Esophagus (tissue), 2 donors: ENCODE results near the gene TMEM42. TPM values are rescaled to one million over a fixed set of nuclear protein-coding genes. Genes with fewer than 3 reads are reported as not detected.

Source experiments
- H3K27ac ChIP-seq, 2 donors: one replicate each; pipeline ENCODE4 v1.5.1; 2013; ENCODE audit warnings: low read depth in 2 of 2, mild to moderate bottlenecking in 2 of 2, inconsistent platforms in 1 of 2, low read length in 1 of 2, moderate library complexity in 1 of 2
- H3K27me3 ChIP-seq, 2 donors: one replicate each; pipeline ENCODE4 v1.6.1; 2013; ENCODE audit warnings: low read length in 2 of 2, control low read depth in 1 of 2, mild to moderate bottlenecking in 1 of 2; ENCODE audit not compliant: insufficient read depth in 2 of 2, control insufficient read depth in 1 of 2
- H3K36me3 ChIP-seq, 2 donors: one replicate each; pipeline ENCODE4 v1.6.1; 2013; ENCODE audit warnings: low read length in 1 of 2; ENCODE audit not compliant: control insufficient read depth in 2 of 2, insufficient read depth in 2 of 2
- H3K4me1 ChIP-seq, 2 donors: one replicate each; pipeline ENCODE4 v1.6.1; 2013; ENCODE audit warnings: low read length in 1 of 2; ENCODE audit not compliant: control insufficient read depth in 2 of 2, insufficient read depth in 2 of 2
- H3K4me3 ChIP-seq, 2 donors: one replicate each; pipeline ENCODE4 v1.5.1; 2013; ENCODE audit warnings: low read length in 2 of 2, mild to moderate bottlenecking in 2 of 2, low read depth in 1 of 2, moderate library complexity in 1 of 2
- H3K9me3 ChIP-seq, 2 donors: one replicate each; pipeline ENCODE4 v1.6.1; 2013; ENCODE audit warnings: mild to moderate bottlenecking in 2 of 2, low read depth in 1 of 2, low read length in 1 of 2, moderate library complexity in 1 of 2; ENCODE audit not compliant: control insufficient read depth in 2 of 2, insufficient read depth in 1 of 2
- WGBS, 2 donors: extraction: QIAGEN DNeasy Blood & Tissue Kit; methylation state at CpG; one replicate each; pipeline ENCODE4 v1.1.7; 2013; 5-methylcytosine and 5-hydroxymethylcytosine counted together
- polyA plus RNA-seq, 2 donors: library from polyadenylated mRNA; stranded (reverse); fragments of 200-250 nt; gene quantifications; one replicate each; pipeline ENCODE4 v1.2.3, GENCODE V29; 2013
- donor health status: healthy with polysubstance abuse.
- donor health status: Bipolar disorder and iron deficiency.

Gene TMEM42
- polyA plus RNA-seq, 2 donors: 8.3 to 10.9 TPM

DNA sequence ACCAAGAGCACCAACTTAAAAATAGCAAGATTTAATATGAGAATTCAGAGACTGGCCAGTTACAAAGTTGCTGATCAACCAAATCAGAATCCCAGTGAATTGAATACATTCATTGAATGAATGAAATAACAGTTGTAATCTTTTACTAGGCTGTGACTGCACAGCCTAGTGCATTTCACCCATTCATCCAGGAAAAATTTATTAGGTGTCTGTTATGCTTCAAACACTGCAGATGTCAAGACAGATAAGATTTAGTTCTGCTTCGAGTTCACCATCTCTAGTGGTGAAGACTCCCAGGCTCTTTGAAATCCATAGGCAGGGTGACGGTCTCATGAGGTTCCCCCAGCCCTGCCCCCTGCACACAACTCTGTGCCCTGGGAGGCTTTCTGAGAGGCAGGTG lies 41.6 kb downstream of the TMEM42 start:
- Histone ChIP-seq H3K4me1 (no peaks in the 10 kb centered on the region), H3K9me3 (peaks cover 0 to 3% of the 10 kb centered on the region in 2 donors), H3K27me3 (no peaks in the 10 kb centered on the region), H3K27ac (no peak overlapping the region), H3K4me3 (no peak overlapping the region), H3K36me3 (no peaks in the 10 kb centered on the region)
- 41 to 57% methylated on average over 2 of the region's 2 CpGs for WGBS, 2 donors

DNA sequence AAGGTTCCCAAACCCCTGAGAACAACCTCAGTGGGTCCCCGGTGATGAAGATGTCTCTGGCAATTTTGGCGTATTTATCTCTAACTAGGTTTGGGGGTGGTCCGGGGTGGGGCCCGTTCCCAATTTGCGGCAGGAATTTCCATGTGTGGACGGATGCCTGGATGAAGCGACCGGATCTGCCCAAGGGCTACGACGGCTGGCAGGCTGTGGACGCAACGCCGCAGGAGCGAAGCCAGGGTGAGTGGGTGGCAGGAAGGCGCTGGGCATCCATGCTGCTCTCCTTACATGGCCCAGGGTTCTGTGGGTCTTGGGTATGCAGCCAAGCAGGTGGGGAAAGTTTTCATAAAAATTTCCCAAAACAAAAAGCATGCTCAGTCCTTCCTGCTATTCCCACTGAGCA lies 42.0 kb downstream of the TMEM42 start:
- H3K27me3 ChIP-seq: no peaks in the 10 kb centered on the region

DNA sequence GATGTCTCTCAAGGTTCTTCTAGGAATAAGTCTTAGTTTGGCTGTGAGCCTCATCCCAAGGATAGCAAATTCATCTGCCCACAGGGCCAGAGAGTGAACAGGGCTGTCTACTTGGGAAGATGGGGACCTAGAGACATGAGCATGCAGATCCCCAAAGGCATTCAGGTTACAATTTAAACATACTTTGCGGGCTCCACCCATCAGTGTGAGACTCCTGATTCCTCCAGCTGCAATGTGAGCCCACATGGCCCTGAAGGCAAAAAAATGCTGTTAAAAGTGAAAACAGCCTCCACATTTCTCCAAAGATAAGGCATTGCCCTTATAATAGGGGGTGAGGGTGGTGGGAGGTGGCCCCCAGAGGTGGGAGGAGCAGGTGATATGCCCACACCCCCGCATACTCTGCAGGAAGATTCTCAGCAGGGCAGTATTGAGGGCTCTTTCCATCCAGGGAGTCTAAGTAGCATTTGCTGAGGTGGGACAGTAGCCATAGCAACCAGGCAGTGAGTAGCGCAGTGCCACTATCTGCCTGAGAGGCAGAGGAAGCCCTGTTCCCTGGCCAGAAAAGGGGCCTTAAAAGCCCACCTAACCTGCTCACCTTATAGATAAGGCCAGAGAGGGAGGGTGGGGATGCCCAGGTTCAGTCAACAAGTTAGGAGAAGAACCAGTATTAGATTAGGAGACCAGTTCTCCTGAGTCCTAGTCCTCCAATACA lies 43.9 kb downstream of the TMEM42 start:
- H3K4me1 ChIP-seq: no peaks in the 10 kb centered on the region
- peaks cover 0 to 3% of the 10 kb centered on the region in 2 donors for H3K27me3 ChIP-seq
- no peak overlapping the region for H3K4me3 ChIP-seq
- no peak overlapping the region for H3K27ac ChIP-seq
- peaks cover 0 to 3% of the 10 kb centered on the region in 2 donors for H3K9me3 ChIP-seq
- no peaks in the 10 kb centered on the region for H3K36me3 ChIP-seq
- WGBS, 2 donors: 83 to 88% methylated on average over 3 of the region's 3 CpGs

More for the DNA sequence above, 42.0 kb downstream of the TMEM42 start:
- Histone ChIP-seq H3K9me3 (peaks cover 0 to 3% of the 10 kb centered on the region in 2 donors), H3K27ac (no peak overlapping the region), H3K36me3 (no peaks in the 10 kb centered on the region), H3K4me1 (no peaks in the 10 kb centered on the region), H3K4me3 (no peak overlapping the region)
- 92 to 94% methylated on average over 15 of the region's 15 CpGs for WGBS, 2 donors

DNA sequence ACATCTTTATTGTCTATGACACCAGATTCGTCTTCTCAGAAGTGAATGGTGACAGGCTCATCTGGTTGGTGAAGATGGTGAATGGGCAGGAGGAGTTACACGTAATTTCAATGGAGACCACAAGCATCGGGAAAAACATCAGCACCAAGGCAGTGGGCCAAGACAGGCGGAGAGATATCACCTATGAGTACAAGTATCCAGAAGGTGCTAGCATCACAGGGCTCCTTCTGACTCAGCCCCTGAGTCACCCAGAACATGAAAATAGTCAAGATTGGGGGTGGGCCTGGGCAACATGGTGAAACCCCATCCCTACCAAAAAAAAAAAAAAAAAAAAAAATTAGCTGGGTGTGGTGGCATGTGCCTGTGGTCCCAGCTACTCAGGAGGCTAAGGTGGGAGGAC lies 45.3 kb downstream of the TMEM42 start:
- Histone ChIP-seq H3K9me3 (peaks cover 0 to 3% of the 10 kb centered on the region in 2 donors), H3K4me1 (no peaks in the 10 kb centered on the region), H3K27me3 (peaks cover 0 to 3% of the 10 kb centered on the region in 2 donors), H3K27ac (no peak overlapping the region), H3K4me3 (no peak overlapping the region), H3K36me3 (no peaks in the 10 kb centered on the region)
- WGBS, 2 donors: 71 to 80% methylated on average over 4 of the region's 4 CpGs

DNA sequence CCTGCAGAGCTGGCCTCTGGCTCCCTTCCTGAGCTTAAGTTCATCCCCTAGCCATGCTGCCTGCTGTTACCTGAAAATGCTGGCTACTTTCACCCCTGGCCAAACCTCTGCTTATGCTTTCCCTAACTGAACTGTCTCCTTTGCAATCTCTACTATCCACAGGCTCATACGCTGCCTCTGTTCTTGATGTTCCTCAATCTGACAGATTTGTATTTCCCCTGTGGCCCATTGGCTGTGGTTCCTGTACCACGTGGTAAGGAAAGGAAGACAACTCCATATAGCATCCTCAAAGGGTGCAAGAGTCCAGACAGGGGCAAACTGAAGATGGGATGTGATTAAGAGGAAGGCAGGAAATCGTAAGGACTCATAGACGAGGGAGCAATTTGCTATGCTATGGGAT lies 45.9 kb downstream of the TMEM42 start:
- no peak overlapping the region for H3K27ac ChIP-seq
- no peaks in the 10 kb centered on the region for H3K4me1 ChIP-seq
- 69 to 70% methylated on average over 4 of the region's 4 CpGs for WGBS, 2 donors
- H3K36me3 ChIP-seq: no peaks in the 10 kb centered on the region
- H3K27me3 ChIP-seq: peaks cover 0 to 3% of the 10 kb centered on the region in 2 donors
- H3K9me3 ChIP-seq: peaks cover 0 to 3% of the 10 kb centered on the region in 2 donors
- H3K4me3 ChIP-seq: no peak overlapping the region

DNA sequence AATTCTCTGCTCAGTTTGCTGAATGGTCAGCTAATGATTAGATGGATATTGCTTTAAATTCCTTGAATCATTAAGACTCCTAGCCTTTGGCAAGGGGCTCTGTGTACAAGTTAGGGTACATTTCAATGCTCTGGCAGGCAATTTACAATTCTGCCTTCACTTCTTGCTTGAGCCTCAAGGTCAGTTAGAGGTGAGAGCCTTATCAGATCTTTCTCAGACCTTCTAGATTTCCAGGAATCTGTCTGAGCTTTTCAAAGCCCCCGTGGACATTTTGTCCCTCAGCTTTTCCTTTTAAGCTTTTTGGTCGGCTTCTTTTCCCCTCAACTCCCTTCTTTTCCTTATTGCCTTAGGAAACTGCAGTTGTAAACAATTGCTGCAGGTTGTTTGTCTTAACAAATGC lies 47.4 kb downstream of the TMEM42 start:
- WGBS, 2 donors: 23 to 37% methylated on average over 2 of the region's 2 CpGs
- Histone ChIP-seq H3K27me3 (peaks cover 0 to 3% of the 10 kb centered on the region in 2 donors), H3K36me3 (no peaks in the 10 kb centered on the region), H3K9me3 (peaks cover 0 to 3% of the 10 kb centered on the region in 2 donors), H3K4me1 (no peaks in the 10 kb centered on the region), H3K27ac (no peak overlapping the region), H3K4me3 (no peak overlapping the region)

DNA sequence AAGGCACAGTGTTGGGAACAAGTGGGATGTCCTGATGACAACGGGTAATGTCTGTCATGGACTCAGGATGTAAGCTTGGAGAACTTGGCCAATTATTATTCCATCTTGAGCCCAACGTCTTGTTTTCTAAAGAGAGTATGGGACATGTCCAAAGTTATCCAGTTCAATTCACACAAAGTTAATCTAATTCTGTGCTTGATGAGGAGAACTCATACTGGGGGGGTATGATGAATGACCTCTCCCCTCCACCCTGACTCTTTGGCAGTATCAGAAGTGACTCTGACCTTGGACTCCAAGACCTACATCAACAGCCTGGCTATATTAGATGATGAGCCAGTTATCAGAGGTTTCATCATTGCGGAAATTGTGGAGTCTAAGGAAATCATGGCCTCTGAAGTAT lies 49.0 kb downstream of the TMEM42 start:
- peaks cover 0 to 3% of the 10 kb centered on the region in 2 donors for H3K27me3 ChIP-seq
- H3K4me1 ChIP-seq: no peaks in the 10 kb centered on the region
- H3K4me3 ChIP-seq: no peak overlapping the region
- H3K27ac ChIP-seq: no peak overlapping the region
- H3K9me3 ChIP-seq: peaks cover 0 to 3% of the 10 kb centered on the region in 2 donors
- WGBS, 2 donors: 89 to 94% methylated on average over 3 of the region's 3 CpGs
- no peaks in the 10 kb centered on the region for H3K36me3 ChIP-seq

DNA sequence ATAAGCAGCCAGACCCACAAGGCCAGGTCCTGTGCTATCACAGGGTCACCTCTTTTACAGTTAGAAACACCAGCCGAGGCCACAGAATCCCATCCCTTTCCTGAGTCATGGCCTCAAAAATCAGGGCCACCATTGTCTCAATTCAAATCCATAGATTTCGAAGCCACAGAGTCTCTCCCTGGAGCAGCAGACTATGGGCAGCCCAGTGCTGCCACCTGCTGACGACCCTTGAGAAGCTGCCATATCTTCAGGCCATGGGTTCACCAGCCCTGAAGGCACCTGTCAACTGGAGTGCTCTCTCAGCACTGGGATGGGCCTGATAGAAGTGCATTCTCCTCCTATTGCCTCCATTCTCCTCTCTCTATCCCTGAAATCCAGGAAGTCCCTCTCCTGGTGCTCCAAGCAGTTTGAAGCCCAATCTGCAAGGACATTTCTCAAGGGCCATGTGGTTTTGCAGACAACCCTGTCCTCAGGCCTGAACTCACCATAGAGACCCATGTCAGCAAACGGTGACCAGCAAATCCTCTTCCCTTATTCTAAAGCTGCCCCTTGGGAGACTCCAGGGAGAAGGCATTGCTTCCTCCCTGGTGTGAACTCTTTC lies 52.3 kb downstream of the TMEM42 start:
- Histone ChIP-seq H3K27me3 (peaks cover 0 to 3% of the 10 kb centered on the region in 2 donors), H3K9me3 (no peaks in the 10 kb centered on the region), H3K27ac (no peak overlapping the region), H3K4me1 (no peaks in the 10 kb centered on the region), H3K36me3 (peaks cover 0 to 12% of the 10 kb centered on the region in 2 donors), H3K4me3 (no peak overlapping the region)
- WGBS, 2 donors: 26 to 30% methylated on average over 4 of the region's 4 CpGs

DNA sequence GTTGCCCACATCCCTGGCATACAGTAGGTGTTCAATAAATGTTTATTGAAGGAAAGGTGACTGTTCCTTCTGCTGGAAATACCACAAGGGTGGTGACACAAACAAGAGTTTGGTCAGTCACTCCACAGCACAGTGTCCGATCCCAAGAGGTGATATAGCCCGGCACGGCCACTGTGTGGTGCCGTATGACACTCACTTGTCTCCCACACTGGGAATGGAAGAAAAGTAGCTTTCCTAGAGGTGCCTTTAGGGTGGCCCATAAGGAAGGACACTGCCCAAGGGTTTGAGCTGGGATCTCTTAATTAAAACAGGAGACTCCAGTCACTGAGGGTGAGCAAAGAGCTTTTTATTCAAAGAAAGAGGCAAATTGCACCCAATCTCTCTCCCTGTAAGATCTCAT lies 53.2 kb downstream of the TMEM42 start:
- Histone ChIP-seq H3K4me1 (no peaks in the 10 kb centered on the region), H3K9me3 (no peaks in the 10 kb centered on the region), H3K4me3 (no peak overlapping the region), H3K27me3 (peaks cover 0 to under 1% of the 10 kb centered on the region in 2 donors), H3K27ac (no peak overlapping the region), H3K36me3 (peaks cover 0 to 12% of the 10 kb centered on the region in 2 donors)
- WGBS, 2 donors: 62 to 64% methylated on average over 4 of the region's 4 CpGs
